ENCODE results near the gene TMEM9.

Gene TMEM9

DNA sequence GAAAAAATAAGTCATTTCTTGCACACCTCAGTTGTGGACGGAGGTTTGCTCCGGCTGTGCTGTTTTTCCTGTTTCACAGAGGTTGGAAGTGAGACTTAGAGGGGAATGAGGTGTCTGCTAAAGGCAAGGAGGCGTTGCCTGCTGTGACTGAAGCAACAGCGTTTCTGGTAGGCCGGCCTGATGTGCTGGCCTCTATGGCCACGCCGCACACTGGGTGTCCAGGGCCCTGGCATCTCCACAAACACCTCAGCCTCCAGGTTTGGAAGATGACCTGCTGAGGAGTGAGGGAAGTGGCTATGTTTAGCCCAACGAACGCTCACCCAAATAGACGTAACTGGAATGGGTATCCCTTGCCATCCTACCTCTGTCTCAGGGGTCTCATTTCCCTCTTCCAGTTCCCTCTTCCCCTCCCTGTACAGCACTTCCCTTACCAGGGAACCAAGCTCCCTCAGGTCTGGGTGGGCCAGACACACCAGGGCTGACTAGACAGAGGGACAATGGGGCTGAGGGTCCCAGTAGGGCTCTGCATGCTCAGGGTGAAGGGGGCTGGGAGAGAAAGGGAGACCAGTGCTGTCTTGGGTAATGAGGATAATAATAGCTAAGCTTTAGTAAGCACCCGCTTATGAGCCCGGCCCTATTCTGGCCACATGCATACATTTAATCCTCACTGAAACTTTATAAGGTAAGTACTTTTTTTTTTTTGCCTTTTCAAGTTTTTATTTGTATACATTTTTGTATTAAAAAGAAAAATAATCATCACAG is 53.9 kb downstream of the TMEM9 start:
- DNase-seq, result no peak

DNA sequence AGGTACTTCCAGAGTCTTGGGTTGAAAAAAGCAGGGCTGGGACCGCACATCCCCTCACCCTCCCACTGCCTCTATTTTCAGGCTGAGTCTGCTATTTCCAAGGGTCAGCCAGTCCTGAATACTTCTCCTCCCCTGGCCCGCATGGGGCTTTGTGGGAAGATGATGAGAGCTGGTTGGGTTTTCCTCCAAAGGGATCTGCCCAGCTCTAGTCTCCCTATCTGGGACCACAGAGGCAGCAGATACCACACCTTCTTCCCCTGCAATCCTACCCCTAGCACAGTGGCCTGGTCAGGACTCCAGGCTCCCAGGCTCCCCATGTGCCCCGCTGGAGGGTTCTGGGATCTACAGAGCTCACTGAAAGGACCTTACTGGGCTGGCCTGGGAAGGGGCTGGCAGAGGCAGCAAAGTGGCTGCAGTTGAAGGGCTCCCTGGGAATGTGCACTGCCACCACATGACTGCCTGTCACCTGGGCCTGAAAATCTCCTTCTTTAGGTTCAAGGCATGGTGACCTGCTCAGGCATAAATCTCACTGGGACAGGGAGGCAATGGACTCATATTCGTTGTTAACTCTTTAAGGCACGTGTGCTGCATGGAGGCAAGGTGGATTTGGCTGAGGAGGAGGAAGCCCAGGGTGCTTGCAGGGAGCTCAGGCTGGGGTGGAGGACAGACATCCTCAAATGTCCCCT is 55.1 kb downstream of the TMEM9 start:
- no peak for DNase-seq

DNA sequence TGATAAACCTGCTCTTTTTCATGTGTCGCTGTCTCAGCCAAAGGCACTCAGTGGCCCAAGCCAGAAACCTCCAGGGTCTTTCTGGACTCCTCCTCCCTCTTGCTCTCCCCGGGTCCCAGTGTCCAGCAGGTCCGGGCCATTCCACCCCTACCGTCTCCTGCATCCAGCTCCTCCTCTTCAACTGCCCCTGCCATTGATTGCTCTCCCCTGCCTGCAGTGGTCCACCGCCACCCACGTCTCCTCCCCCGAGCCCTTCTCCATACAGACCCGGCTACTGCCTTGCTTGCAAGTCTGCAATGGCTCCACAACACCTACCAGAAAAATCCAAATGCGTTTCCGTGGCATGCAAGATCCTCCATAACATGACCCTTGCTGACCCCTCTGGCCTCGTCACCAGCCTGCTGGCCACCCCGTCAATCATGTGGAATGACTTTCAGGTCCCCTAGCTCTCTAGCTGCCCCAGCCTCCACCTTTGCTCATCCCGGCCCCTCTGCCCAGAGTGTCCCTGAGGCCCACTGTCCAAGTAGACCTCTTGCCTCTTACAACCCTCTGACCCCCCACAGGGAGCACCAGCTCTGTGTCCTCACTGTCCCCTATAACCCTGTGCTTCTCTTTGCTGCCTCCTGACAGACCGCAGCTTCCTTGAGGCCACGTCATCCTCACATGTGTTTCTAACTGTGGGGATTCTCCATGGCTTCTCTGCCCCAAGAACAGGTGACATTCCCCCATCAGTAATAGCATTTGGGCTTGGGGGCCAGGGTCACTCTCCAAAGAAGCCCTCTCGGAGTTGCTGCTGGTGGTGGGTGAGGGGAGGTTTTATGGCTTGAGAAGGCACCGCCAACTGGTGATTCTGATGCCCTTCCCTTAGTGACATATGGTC is 57.1 kb downstream of the TMEM9 start:
- DNase-seq, result no peak

DNA sequence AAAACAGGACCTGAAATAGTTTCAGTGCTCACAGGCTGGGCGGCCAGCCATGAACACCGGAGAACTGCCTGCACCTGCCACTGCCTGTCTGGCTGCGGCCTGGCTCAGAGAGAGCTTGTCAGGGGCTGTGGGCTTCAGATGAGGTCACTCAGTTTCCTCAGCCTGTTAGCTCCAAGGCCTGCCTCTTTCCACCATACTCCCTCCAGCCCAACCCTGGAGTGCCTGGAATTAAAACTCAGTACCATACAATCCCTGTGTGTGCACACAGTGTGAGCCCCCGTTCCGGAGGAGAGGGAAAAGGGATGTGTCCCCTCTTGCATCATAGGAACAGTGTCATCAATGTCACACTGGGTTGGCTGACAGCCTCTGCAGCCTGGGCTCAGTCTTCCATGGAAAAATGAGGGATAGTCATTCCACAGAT is 58.2 kb downstream of the TMEM9 start:
- DNase-seq, result no peak

DNA sequence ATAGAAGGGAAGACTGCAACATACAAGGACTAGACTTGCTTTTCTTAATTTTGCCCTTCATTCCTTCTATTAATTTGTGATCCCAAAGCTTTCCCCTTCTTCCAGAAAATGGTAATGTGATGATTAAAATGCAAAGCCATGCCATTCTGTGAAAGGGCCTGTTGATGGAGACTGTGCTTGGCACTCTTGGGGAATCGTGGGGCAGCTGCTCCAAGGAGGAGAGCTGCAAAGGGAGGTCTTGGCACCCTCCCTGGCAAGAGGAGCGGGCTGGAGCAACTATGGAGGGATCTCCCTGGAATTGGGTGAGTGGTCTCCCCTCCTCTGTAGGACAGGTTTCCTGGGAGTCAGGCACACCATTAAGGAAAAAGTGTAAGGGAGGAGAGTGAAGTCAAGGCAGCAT is 58.7 kb downstream of the TMEM9 start:
- DNase-seq, result no peak

DNA sequence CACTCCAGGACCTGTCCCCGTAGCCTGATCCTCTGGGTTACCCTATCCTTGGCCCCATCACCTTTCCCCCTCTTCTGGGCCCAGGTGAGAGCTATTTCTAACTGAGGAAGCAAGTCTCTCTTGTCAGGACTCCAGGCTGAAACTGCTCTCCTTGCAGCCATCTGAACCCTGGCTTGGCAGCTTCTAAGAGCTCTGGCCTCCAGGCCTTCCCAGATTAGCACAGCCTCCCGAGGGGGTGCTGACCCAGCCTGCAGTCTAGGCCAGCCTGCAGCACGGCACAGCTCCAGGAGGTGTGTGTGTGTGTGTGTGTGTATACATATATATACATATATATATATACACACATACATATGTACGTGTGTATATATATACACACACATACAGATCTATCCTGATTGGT is 59.4 kb downstream of the TMEM9 start:
- no peak for DNase-seq

DNA sequence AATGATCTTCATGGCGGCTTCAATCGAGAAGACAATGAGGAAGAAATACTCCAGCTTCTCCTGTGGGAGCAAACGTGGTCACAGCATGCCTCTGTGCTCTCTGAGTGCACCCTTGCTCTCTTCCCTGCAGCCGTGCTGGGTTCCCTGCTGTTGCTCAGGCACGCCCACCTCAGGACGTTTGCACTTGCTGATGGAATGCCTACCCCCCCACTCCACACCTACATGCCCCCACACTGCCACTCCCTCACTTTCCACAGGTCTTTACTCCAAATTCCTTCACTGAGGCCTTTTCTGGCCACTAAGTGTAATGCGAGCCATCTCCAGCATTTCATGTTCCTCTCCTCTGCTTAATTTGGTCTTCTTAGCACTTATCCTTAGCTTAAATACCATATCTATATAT is 60.3 kb downstream of the TMEM9 start:
- no peak for DNase-seq

DNA sequence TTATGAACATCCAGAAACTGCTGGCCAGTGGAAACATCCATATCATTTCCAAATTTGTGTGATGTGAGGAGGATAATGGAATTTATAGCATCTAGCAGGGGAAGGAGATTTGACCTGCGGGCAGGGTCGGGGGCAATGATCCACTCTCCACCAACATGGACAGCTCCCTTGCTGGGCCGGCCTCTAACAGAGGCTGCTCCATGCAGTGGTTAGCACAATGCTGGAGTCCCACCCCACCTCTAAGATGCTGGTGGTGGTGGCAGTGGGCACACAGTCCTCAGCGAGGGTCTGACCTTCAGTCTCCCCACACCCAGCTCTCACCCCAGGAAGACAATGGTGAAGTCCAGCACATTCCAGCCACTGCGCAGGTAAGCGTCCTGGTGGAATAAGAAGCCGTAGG is 60.7 kb downstream of the TMEM9 start:
- no peak for DNase-seq

DNA sequence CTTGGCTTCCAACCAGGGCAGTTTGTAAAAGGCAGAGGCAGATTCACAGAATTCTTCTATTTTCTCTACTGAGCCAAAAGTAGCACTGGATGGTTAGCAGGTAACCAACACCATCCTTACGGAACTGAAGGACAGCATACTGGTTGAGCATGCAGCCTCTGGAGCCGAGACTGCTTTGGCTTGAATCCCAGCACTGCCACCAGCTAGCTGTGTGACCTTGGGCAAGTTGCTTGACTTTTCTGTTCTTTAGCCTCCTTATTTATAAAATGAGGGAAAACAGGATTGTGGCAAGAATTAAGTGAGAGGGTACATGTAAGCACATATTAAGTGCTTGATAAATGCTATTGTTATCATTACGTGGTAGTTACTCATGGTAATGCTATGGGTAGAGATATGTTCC is 61.5 kb downstream of the TMEM9 start:
- DNase-seq, result no peak

DNA sequence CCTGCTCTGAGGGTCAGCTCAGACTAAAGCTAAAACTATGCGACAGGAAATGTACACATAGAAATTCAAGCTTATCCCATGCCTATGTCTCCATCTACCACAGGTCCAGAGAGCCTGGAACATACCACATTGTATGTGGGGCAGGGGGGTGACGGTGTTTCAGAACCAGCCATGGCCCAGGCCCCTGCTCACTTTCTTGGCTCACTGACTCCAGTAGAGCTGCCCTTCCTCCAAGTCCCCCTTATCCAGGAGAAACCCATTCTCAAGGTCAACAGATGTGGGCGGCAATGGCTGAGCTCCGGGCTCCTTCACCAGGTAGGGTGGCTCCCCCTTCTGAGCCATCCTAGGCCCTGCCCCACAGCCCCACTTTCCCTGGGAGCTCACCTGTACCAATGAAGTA is 63.0 kb downstream of the TMEM9 start:
- DNase-seq, result no peak

DNA sequence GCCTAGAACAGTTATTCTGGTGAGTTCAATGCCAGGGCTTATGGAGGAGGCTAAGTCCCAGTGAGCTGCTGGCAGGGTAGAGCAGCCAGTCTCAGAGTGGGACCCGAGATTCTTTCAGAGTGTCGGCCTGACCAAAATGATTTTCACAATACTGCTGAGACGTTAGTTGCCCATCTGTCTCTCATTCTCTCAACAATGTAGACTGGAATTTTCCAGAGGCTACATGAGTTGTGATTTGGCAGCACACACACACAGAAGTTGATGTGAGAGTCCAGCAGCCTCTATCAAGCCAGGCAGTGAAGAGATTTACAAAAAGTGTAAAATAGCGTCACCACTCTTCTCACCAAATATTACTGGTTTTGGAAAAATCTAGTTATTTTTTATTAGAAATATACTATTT is 63.7 kb downstream of the TMEM9 start:
- DNase-seq, result no peak

DNA sequence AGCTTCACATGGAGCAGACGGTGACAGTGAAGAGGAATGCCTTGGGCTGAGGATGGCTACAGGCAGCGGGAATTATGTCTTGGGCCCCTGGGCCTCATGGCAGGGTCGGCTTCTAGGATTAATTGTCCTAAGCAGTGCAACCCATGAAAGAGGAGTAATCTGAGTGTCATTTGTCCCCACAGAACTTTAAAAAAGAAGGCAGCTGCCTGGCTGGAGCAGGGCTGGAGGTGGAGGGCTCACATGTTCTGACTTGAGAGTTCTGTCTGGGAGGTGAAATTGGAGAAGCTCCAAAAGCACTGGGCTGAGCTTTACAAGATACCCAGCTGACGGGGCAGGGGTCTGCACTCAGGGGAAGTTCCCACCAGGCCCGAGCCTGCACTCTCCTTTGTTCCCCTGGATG is 64.7 kb downstream of the TMEM9 start:
- no peak for DNase-seq

DNA sequence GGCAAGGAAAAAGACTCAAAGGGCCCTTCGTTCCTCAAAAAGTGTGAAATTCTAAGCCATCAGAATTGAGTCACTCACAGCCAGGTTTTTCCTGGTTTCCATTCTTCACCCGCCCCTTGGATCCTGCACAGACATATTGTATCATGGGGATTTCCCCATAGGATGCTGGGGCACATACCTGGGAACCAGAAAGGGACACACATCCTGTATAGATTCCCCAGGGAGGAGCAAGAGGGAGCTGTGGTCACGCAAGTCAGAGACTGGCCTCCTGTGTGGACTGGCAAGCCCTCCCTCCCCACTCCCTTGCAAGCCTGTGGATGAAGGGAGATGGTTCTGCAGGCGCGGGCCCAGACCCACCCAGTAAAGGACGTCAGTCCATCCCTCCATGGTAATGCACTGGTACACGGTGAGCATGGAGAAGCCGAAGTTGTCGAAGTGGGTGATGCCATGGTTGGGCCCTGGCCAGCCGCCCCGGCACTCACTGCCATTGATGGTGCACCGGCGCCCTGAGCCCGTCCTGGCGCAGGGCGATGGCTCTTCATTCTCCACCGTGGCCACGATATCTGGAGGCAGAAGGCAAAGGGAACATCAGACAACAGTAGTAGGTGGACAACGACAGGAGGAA is 65.3 kb downstream of the TMEM9 start:
- DNase-seq, result no peak

DNA sequence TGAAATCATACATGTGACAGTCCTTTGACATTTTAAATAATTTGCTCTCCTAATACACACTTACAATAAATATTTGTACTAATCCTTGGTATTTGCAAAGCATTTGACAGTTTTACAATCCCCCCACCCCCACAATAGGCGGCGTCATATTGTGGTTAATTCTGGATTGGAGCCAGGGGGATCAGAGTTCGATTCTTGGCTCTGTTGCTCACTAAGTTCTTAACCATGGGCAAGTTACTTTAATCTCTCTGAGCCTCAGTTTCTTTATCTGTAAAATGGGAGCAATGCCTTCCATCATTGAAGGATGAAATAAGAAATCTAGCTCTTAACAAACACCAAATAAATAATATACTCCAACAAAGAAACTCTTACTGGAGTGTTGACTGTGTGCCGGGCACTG is 65.9 kb downstream of the TMEM9 start:
- no peak for DNase-seq

DNA sequence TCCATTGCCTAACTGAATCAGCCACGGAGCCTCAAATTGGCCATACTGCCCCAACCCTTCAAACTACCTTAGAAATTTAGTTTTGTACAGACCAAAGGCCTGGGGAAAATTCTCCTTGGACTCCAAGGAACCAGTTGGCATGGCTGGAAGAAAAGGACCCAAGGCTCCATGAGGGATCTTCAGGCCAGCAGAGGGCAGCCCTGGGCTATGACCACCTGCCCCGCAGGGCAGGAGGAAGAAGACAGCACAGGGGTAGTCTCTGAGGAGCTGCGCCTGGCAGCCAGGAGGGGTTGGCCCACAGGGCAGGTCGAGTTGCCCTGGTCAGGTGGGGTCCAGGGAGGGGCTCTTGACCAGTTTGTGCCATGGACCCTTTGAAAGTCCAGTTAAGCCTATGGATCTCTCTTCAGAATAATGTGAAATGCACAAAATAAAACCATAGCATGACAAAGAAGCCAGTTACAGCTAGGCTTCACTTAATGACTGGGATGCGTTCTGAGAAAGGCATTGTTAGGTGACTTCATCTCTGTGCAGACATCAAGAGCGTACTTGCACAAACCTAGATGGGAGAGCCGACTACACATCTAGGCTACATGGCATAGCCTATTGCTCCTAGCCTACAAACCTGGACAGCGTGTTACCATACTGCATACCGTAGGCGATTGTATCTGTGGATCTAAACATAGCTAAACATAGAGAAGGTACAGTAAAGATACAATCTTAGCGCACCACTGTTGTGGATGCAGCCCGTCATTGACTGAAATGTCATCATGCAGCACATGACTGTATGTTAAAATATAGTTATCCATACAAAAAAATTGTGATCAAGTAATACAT is 68.2 kb downstream of the TMEM9 start:
- peak; percentile 85 for DNase-seq
